Left lung (tissue), 10 donors: Measurements from ENCODE around the gene CHSY1. TPM values are rescaled to one million over a fixed set of nuclear protein-coding genes. Genes with fewer than 3 reads are reported as not detected.
A peak's percentile ranks its signal among the peaks of the same experiment; 100 is the strongest.

ENCODE experiments used
- ATAC-seq: fragments of 200-7000 bp; cut with Tn5 transposase; one replicate; pipeline ENCODE4 v1.9.1; 2020; ENCODE audit warnings: moderate library complexity
- DNase-seq, 4 donors: peaks; one replicate each; pipeline ENCODE4 v3.0.0-alpha.2; 2013 to 2020
- H3K27ac ChIP-seq, 2 donors: fragments of 200-600 bp; sonication (generic) in 1 of 2; one replicate each; pipeline versions ENCODE4 v1.5.0 to v1.8.0; 2020 to 2021
- H3K27me3 ChIP-seq, 2 donors: fragments of 200-600 bp; sonication (generic) in 1 of 2; one replicate each; pipeline versions ENCODE4 v1.5.0 to v1.8.0; 2020 to 2021
- H3K36me3 ChIP-seq, 2 donors: fragments of 200-600 bp; sonication (generic) in 1 of 2; one replicate each; pipeline versions ENCODE4 v1.5.0 to v1.8.0; 2020 to 2021
- H3K4me1 ChIP-seq, 2 donors: fragments of 200-600 bp; one replicate each; pipeline ENCODE4 v1.8.0; 2021
- H3K4me3 ChIP-seq, 2 donors: fragments of 200-600 bp; sonication (generic) in 1 of 2; one replicate each; pipeline versions ENCODE4 v1.5.0 to v1.8.0; 2020 to 2021; ENCODE audit warnings: mild to moderate bottlenecking in 1 of 2
- H3K9me3 ChIP-seq, 2 donors: fragments of 200-600 bp; sonication (generic) in 1 of 2; one replicate each; pipeline versions ENCODE4 v1.5.0 to v1.8.0; 2020 to 2021
- intact Hi-C, 2 donors: fragments of 100-400 bp; cut with DNase I; formaldehyde crosslinking; loops; one replicate each; pipeline versions ENCODE4 v1.11.2 to v1.14.2; 2022
- polyA plus RNA-seq, 6 donors: library from polyadenylated mRNA; unstranded; fragments of 120-200 nt; gene quantifications; one replicate each; pipeline ENCODE4 v1.2.1, GENCODE V29; 2013; ENCODE audit not compliant: insufficient read length in 6 of 6
- total RNA-seq, 2 donors: library from RNA; stranded (reverse); fragmentation: NEBNext Ultra II Directional; extraction: Animal tissue kit (Norgen Biotek cat#: 25700); gene quantifications; one replicate each; pipeline ENCODE4 v1.2.1, GENCODE V29; 2021
- TF ChIP-seq, protein P1 (sequence below), 2 donors: fragments of 200-600 bp; sonication (generic) in 1 of 2; IDR thresholded peaks; one replicate each; pipeline versions ENCODE4 v1.5.0 to v1.8.0; 2021; ENCODE audit warnings: antibody characterized with exemption in 2 of 2
- donor health status: DM: no; HTN: yes; CAD: no.
- donor health status: DM: no; HTN: no; CAD: no.

CHSY1 gene
- total and polyA plus RNA-seq, 8 donors, result 33.3 to 61.5 (median 51.5) TPM

- Histone ChIP-seq H3K36me3 (peaks cover 0 to 86% of the 10 kb centered on the region in 2 donors), H3K9me3 (no peaks in the 10 kb centered on the region), H3K27ac (no peak overlapping the region), H3K27me3 (no peaks in the 10 kb centered on the region), H3K4me1 (peaks cover 0 to 5% of the 10 kb centered on the region in 2 donors), H3K4me3 (no peak overlapping the region)
- DNase-seq, result no peak
- intact Hi-C loops, result no loop called here
- TF ChIP-seq, protein P1, sequence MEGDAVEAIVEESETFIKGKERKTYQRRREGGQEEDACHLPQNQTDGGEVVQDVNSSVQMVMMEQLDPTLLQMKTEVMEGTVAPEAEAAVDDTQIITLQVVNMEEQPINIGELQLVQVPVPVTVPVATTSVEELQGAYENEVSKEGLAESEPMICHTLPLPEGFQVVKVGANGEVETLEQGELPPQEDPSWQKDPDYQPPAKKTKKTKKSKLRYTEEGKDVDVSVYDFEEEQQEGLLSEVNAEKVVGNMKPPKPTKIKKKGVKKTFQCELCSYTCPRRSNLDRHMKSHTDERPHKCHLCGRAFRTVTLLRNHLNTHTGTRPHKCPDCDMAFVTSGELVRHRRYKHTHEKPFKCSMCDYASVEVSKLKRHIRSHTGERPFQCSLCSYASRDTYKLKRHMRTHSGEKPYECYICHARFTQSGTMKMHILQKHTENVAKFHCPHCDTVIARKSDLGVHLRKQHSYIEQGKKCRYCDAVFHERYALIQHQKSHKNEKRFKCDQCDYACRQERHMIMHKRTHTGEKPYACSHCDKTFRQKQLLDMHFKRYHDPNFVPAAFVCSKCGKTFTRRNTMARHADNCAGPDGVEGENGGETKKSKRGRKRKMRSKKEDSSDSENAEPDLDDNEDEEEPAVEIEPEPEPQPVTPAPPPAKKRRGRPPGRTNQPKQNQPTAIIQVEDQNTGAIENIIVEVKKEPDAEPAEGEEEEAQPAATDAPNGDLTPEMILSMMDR (IDR thresholded peaks at IDR 0.05), result no peak
- no peak for ATAC-seq
Observed at GRCh38 chr15:101283931-101284330, 32.1 kb upstream of the CHSY1 start.

GRCh38 chr15:101280007-101280406 lies 28.2 kb upstream of the CHSY1 start:
- TF ChIP-seq, protein P1 (IDR thresholded peaks at IDR 0.05), result no peak
- Histone ChIP-seq H3K4me1 (peaks cover 0 to 19% of the 10 kb centered on the region in 2 donors), H3K27ac (no peak overlapping the region), H3K4me3 (no peak overlapping the region), H3K9me3 (no peaks in the 10 kb centered on the region), H3K36me3 (peaks cover 0 to 61% of the 10 kb centered on the region in 2 donors), H3K27me3 (no peaks in the 10 kb centered on the region)
- ATAC-seq (no peak), DNase-seq (no peak)
- intact Hi-C loops, result no loop called here

DNA sequence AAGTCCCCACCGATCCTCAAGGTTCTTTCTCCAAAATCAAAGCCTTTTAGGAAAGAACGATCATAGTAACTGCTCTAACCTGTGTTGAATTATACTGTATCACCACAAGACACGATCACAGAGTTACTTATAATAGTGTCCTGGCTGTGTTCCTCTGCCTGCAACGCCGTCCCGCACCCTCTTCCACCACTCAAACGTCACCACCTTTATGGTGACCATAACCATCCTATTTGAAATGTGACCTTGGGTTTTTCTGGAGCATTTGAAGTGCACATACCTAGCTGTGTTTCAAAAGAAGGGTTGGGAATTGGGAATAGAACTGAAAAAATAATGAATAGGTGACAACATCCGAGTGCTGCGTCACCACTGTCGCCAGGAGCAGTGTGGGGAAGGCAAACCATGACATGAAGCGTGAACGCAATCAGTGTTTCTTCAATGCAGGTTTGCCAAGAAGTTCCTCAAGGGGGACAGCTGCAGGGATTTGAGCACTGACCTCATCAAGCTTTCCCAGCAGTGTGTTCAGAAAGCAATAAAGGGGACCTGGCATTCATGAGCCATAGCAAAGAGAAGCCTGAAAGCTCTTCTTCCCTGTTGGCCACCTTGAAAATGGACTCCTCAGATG lies 26.2 kb upstream of the CHSY1 start:
- H3K27me3 ChIP-seq, result no peaks in the 10 kb centered on the region
- H3K4me3 ChIP-seq, result peak overlapping the region; percentile 88 to 89
- no peak for ATAC-seq
- no peaks in the 10 kb centered on the region for H3K9me3 ChIP-seq
- TF ChIP-seq, protein P1 (IDR thresholded peaks at IDR 0.05), result no peak
- intact Hi-C loops, result no loop called here
- no peak for DNase-seq
- peak overlapping the region in 1 of 2 donors; percentile 92 for H3K27ac ChIP-seq
- peaks cover 3 to 61% of the 10 kb centered on the region in 2 donors for H3K36me3 ChIP-seq
- peaks cover 0 to 21% of the 10 kb centered on the region in 2 donors for H3K4me1 ChIP-seq

DNA sequence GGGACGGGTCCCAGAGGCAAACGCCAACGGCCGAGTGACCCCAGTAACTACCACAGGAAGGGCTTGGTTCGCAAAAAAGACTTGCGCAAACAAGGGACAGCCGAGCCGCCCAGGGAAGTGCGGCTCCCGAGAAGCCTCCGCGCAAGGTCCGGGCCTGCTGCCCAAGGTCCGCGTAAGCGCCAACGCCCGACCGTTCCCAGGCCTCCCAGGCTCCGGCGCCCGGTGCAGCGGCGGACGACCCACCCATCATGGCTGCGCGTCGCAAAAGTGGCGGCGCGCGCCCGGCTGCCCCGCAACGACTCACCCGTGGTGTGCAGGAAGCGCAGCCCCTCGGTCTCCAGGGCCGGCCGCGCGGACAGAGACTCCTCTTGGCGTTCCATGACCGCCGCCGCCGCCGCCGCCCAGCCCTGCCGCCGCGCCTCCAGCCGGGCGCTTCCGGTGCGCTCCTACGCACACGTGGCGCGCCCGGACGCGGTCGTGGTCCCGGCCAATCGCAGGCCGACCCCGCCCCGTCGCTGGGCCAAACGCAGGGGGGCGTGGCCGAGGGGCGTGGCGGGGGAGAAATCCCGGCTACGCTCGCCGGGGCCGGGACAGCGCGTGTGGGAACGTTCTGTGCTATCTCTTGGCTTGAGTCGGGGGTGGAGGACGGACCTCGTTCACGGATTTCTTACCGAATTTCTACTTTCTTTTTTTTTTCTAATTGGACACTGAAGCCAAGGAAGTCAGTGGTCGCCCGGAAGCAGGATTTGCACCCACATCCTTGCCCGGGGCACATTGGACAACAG lies 25.4 kb upstream of the CHSY1 start, which contains the start of gene SELENOS:
TSS of gene SELENOS (minus strand) at position 448 of the 785 bp plus-strand sequence. CDS start at position 380, 68 bp downstream.
- Histone ChIP-seq H3K4me1 (peaks cover 0 to 21% of the 10 kb centered on the region in 2 donors), H3K27me3 (no peaks in the 10 kb centered on the region), H3K9me3 (no peaks in the 10 kb centered on the region), H3K36me3 (peaks cover 6 to 61% of the 10 kb centered on the region in 2 donors), H3K27ac (peak within 1 kb of the TSS; percentile 80 to 92), H3K4me3 (peak within 1 kb of the TSS; percentile 88 to 89)
- ATAC-seq, result peak; percentile 99
- DNase-seq, result peak; percentile 86 to 97 (median 92)
- intact Hi-C loops, result no loop called here
- TF ChIP-seq, protein P1 (IDR thresholded peaks at IDR 0.05), result no peak

DNA sequence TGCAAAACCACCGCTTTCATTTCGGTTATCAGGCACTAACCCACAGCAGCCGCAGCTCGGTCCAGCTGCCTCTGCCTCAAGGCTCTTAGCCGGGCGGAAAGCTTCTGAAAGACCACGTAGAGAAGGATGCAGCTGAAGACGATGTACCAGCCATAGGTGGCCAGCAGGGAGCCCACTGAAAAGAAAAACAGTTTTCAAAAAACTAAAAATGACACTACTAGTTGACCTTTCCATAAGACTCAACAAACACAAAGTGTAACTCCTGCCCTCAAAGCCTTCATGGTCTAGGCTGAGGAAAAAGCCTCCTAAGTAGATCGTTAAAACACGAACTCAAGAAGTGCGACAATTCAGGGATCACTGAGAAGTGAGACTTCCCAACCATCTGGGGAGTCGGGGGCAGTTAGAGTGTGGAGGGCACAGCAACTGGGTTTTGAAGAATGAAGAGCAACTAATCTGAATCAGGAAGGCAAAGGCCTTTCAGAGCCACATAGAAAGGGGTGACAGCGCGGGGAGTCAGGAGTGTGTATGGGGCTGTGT lies 24.7 kb upstream of the CHSY1 start:
- DNase-seq (no peak), ATAC-seq (peak; percentile 10)
- Histone ChIP-seq H3K4me3 (peak overlapping the region; percentile 88 to 89), H3K4me1 (peaks cover 0 to 21% of the 10 kb centered on the region in 2 donors), H3K9me3 (no peaks in the 10 kb centered on the region), H3K27ac (peak overlapping the region; percentile 80 to 92), H3K36me3 (peaks cover 6 to 61% of the 10 kb centered on the region in 2 donors), H3K27me3 (no peaks in the 10 kb centered on the region)
- intact Hi-C loops, result no loop called here
- TF ChIP-seq, protein P1 (IDR thresholded peaks at IDR 0.05), result peak in 1 of 2 donors; percentile 11
